ENCODE measurements around the gene CALN1.

The CALN1 gene

DNA sequence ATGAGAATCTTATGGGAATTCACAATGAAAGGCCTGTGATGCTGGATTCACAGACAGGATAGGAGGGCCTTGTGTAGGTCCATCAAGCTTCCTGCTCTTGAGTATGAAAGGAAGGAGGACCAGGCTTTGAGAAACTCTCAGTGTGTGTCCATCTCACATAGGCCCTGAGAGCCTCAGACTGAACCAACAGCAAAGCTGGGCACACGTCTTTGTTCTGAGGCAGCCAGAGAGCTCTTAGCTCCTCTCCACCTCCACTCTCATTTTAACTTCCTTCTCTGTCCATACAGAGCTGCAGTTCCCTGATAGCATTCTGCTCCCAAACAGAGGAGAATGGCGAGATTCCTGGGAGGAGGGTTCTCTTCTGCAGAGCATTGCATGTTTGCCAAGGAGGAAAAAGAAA lies 515.6 kb downstream of the CALN1 start:
- H3K27ac ChIP-seq (ENCODE audit: extremely low read depth, low read depth, low read length) = no peak overlapping the region
- no peaks in the 10 kb centered on the region for H3K36me3 ChIP-seq (ENCODE audit: control insufficient read depth in 2 of 2, insufficient read depth in 1 of 2, low read length in 2 of 2)
- TF ChIP-seq ZNF24 (tag by site-specific recombination; IDR thresholded peaks at IDR 0.05) (no peak), ZNF184 (tag by site-specific recombination; IDR thresholded peaks at IDR 0.05) (no peak), ZNF416 (tag by site-specific recombination; IDR thresholded peaks at IDR 0.05) (no peak), ZNF146 (tag by site-specific recombination; IDR thresholded peaks at IDR 0.05) (no peak), ZNF658 (tag by site-specific recombination; IDR thresholded peaks at IDR 0.05) (no peak), ZNF248 (tag by site-specific recombination; IDR thresholded peaks at IDR 0.05) (no peak), ZNF433 (tag by site-specific recombination; IDR thresholded peaks at IDR 0.05; ENCODE audit: low read depth) (no peak)
- TF ChIP-seq, protein P1, sequence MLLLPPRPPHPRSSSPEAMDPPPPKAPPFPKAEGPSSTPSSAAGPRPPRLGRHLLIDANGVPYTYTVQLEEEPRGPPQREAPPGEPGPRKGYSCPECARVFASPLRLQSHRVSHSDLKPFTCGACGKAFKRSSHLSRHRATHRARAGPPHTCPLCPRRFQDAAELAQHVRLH (tag by site-specific recombination; IDR thresholded peaks at IDR 0.05) = no peak
- TF ChIP-seq, protein P2, sequence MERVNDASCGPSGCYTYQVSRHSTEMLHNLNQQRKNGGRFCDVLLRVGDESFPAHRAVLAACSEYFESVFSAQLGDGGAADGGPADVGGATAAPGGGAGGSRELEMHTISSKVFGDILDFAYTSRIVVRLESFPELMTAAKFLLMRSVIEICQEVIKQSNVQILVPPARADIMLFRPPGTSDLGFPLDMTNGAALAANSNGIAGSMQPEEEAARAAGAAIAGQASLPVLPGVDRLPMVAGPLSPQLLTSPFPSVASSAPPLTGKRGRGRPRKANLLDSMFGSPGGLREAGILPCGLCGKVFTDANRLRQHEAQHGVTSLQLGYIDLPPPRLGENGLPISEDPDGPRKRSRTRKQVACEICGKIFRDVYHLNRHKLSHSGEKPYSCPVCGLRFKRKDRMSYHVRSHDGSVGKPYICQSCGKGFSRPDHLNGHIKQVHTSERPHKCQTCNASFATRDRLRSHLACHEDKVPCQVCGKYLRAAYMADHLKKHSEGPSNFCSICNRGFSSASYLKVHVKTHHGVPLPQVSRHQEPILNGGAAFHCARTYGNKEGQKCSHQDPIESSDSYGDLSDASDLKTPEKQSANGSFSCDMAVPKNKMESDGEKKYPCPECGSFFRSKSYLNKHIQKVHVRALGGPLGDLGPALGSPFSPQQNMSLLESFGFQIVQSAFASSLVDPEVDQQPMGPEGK (tag by site-specific recombination; IDR thresholded peaks at IDR 0.05) = no peak
- TF ChIP-seq, protein P3, sequence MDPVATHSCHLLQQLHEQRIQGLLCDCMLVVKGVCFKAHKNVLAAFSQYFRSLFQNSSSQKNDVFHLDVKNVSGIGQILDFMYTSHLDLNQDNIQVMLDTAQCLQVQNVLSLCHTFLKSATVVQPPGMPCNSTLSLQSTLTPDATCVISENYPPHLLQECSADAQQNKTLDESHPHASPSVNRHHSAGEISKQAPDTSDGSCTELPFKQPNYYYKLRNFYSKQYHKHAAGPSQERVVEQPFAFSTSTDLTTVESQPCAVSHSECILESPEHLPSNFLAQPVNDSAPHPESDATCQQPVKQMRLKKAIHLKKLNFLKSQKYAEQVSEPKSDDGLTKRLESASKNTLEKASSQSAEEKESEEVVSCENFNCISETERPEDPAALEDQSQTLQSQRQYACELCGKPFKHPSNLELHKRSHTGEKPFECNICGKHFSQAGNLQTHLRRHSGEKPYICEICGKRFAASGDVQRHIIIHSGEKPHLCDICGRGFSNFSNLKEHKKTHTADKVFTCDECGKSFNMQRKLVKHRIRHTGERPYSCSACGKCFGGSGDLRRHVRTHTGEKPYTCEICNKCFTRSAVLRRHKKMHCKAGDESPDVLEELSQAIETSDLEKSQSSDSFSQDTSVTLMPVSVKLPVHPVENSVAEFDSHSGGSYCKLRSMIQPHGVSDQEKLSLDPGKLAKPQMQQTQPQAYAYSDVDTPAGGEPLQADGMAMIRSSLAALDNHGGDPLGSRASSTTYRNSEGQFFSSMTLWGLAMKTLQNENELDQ (tag by site-specific recombination; IDR thresholded peaks at IDR 0.05; ENCODE audit: low read depth) = no peak
- no peak overlapping the region for H3K4me3 ChIP-seq (ENCODE audit: low read depth, low read length)
- H3K4me1 ChIP-seq (ENCODE audit: control insufficient read depth, insufficient read depth, low read length) = no peaks in the 10 kb centered on the region
- ChIA-PET POLR2A (no interaction called here), CTCF (no interaction called here)
- no peaks in the 10 kb centered on the region for H3K9me3 ChIP-seq (ENCODE audit: control insufficient read depth, insufficient read depth, low read depth, low read length)

DNA sequence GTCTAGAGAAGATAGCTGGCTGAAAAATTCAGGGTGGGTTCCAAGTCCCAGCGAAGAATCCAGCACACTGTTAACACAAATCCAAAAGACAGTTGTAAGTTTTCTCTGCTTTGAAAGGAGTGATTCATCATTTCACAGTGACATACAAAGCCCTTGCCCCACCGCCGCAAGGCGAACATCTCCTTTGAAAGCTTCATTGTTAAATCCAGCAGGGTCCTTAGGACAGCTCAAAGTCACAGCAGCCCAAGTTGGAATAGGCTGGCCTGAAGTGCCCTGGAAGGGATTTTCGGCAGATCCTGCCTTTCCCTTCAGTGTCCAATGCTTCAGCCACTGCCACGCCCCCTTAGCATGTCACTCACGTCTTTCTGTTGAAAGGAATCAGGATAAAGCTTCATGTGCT lies 526.1 kb downstream of the CALN1 start:
- Histone ChIP-seq H3K4me1 (ENCODE audit: control insufficient read depth, insufficient read depth, low read length) (no peaks in the 10 kb centered on the region), H3K9me3 (ENCODE audit: control insufficient read depth, insufficient read depth, low read depth, low read length) (no peaks in the 10 kb centered on the region), H3K27ac (ENCODE audit: extremely low read depth, low read depth, low read length) (no peak overlapping the region), H3K4me3 (ENCODE audit: low read depth, low read length) (no peak overlapping the region), H3K36me3 (ENCODE audit: control insufficient read depth in 2 of 2, insufficient read depth in 1 of 2, low read length in 2 of 2) (no peaks in the 10 kb centered on the region)
- POLR2A ChIA-PET = no interaction called here
- CTCF ChIA-PET = no interaction called here
- TF ChIP-seq GLIS1 (tag by site-specific recombination; IDR thresholded peaks at IDR 0.05) (no peak), ZFP41 (tag by site-specific recombination; IDR thresholded peaks at IDR 0.05; ENCODE audit: borderline replicate concordance) (no peak), ZNF239 (tag by site-specific recombination; IDR thresholded peaks at IDR 0.05) (no peak)
- TF ChIP-seq, protein P4, sequence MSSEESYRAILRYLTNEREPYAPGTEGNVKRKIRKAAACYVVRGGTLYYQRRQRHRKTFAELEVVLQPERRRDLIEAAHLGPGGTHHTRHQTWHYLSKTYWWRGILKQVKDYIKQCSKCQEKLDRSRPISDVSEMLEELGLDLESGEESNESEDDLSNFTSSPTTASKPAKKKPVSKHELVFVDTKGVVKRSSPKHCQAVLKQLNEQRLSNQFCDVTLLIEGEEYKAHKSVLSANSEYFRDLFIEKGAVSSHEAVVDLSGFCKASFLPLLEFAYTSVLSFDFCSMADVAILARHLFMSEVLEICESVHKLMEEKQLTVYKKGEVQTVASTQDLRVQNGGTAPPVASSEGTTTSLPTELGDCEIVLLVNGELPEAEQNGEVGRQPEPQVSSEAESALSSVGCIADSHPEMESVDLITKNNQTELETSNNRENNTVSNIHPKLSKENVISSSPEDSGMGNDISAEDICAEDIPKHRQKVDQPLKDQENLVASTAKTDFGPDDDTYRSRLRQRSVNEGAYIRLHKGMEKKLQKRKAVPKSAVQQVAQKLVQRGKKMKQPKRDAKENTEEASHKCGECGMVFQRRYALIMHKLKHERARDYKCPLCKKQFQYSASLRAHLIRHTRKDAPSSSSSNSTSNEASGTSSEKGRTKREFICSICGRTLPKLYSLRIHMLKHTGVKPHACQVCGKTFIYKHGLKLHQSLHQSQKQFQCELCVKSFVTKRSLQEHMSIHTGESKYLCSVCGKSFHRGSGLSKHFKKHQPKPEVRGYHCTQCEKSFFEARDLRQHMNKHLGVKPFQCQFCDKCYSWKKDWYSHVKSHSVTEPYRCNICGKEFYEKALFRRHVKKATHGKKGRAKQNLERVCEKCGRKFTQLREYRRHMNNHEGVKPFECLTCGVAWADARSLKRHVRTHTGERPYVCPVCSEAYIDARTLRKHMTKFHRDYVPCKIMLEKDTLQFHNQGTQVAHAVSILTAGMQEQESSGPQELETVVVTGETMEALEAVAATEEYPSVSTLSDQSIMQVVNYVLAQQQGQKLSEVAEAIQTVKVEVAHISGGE (tag by site-specific recombination; conservative IDR thresholded peaks at IDR 0.05; ENCODE audit: low read depth) = no peak
- TF ChIP-seq, protein P5, sequence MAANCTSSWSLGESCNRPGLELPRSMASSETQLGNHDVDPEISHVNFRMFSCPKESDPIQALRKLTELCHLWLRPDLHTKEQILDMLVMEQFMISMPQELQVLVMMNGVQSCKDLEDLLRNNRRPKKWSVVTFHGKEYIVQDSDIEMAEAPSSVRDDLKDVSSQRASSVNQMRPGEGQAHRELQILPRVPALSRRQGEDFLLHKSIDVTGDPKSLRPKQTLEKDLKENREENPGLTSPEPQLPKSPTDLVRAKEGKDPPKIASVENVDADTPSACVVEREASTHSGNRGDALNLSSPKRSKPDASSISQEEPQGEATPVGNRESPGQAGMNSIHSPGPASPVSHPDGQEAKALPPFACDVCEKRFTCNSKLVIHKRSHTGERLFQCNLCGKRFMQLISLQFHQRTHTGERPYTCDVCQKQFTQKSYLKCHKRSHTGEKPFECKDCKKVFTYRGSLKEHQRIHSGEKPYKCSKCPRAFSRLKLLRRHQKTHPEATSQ (tag by site-specific recombination; IDR thresholded peaks at IDR 0.05) = no peak
- TF ChIP-seq, protein P6, sequence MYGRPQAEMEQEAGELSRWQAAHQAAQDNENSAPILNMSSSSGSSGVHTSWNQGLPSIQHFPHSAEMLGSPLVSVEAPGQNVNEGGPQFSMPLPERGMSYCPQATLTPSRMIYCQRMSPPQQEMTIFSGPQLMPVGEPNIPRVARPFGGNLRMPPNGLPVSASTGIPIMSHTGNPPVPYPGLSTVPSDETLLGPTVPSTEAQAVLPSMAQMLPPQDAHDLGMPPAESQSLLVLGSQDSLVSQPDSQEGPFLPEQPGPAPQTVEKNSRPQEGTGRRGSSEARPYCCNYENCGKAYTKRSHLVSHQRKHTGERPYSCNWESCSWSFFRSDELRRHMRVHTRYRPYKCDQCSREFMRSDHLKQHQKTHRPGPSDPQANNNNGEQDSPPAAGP (tag by site-specific recombination; IDR thresholded peaks at IDR 0.05) = no peak
